HepG2 (cell line): ENCODE results near the gene LASP1. TPM values are rescaled to one million over a fixed set of nuclear protein-coding genes. Genes with fewer than 3 reads are reported as not detected.

Experiments used
- ATF2 ChIP-seq: sonication (generic); formaldehyde crosslinking; IDR thresholded peaks from 2 replicates; pipeline ENCODE4 v1.4.0; 2020; ENCODE audit warnings: missing genetic modification reagents
- CREM ChIP-seq, 2 experiments: sonication (generic) in 1 of 2; formaldehyde crosslinking in 1 of 2; IDR thresholded peaks; 2 replicates each; pipeline versions ENCODE4 v1.4.0 to v1.6.1; 2016 to 2020; ENCODE audit warnings: antibody characterized with exemption in 1 of 2, mild to moderate bottlenecking in 1 of 2, missing genetic modification reagents in 1 of 2
- GATA4 ChIP-seq: sonication (generic); IDR thresholded peaks from 2 replicates; pipeline ENCODE4 v1.6.1; 2016; ENCODE audit warnings: antibody characterized with exemption, low read depth, borderline replicate concordance
- HOXA3 ChIP-seq: sonication (generic); formaldehyde crosslinking; IDR thresholded peaks from 2 replicates; pipeline ENCODE4 v1.5.0; 2020; ENCODE audit warnings: missing genetic modification reagents
- KDM3A ChIP-seq: IDR thresholded peaks from 2 replicates; pipeline ENCODE4 v1.6.1; 2018; ENCODE audit warnings: low read depth, missing compliant biosample characterization
- KMT2B ChIP-seq: IDR thresholded peaks from 2 replicates; pipeline ENCODE4 v1.6.1; 2016; ENCODE audit warnings: missing genetic modification reagents, missing compliant biosample characterization
- MXI1 ChIP-seq: IDR thresholded peaks from 3 replicates; pipeline ENCODE4 v1.6.1; 2012; ENCODE audit warnings: low read depth, low read length, inconsistent platforms, borderline replicate concordance
- MYC ChIP-seq: sonication (generic); formaldehyde crosslinking; IDR thresholded peaks from 2 replicates; pipeline ENCODE4 v1.9.0; 2021; ENCODE audit warnings: missing genetic modification reagents, borderline replicate concordance
- PRDM4 ChIP-seq: sonication (generic); formaldehyde crosslinking; IDR thresholded peaks from 2 replicates; pipeline ENCODE4 v1.9.0; 2021; ENCODE audit warnings: missing genetic modification reagents, borderline replicate concordance
- SMYD3 ChIP-seq: sonication (generic); formaldehyde crosslinking; IDR thresholded peaks from 2 replicates; pipeline ENCODE4 v1.8.1; 2023; ENCODE audit warnings: mild to moderate bottlenecking, missing genetic modification reagents
- TBP ChIP-seq: sonication (generic); formaldehyde crosslinking; IDR thresholded peaks from 2 replicates; pipeline ENCODE4 v1.5.0; 2020; ENCODE audit warnings: missing genetic modification reagents
- WIZ ChIP-seq: sonication (generic); formaldehyde crosslinking; IDR thresholded peaks from 2 replicates; pipeline ENCODE4 v1.5.1; 2020; ENCODE audit warnings: mild to moderate bottlenecking, missing genetic modification reagents
- ZNF136 ChIP-seq: sonication (generic); formaldehyde crosslinking; IDR thresholded peaks from 2 replicates; pipeline ENCODE4 v1.8.1; 2022; ENCODE audit warnings: low read depth, mild to moderate bottlenecking, moderate library complexity, missing genetic modification reagents
- ZNF367 ChIP-seq: sonication (generic); formaldehyde crosslinking; IDR thresholded peaks from 2 replicates; pipeline ENCODE4 v1.4.0; 2020; ENCODE audit warnings: missing genetic modification reagents, borderline replicate concordance
- ZNF501 ChIP-seq: sonication (generic); formaldehyde crosslinking; IDR thresholded peaks from 2 replicates; pipeline ENCODE4 v1.5.1; 2020; ENCODE audit warnings: mild to moderate bottlenecking, moderate library complexity, missing genetic modification reagents
- ZNF839 ChIP-seq: sonication (generic); formaldehyde crosslinking; IDR thresholded peaks from 2 replicates; pipeline ENCODE4 v1.4.0; 2020; ENCODE audit warnings: missing genetic modification reagents, mild to moderate bottlenecking, borderline replicate concordance
- polyA plus RNA-seq, 8 experiments: library from polyadenylated mRNA; depleted of rRNA in 3 of 8; stranded (reverse) in 7 of 8; unstranded in 1 of 8; fragments of >200 nt; fragmentation: Illumina TruSeq in 4 of 8; extraction: Trizol in 4 of 8; gene quantifications; 2 replicates each; pipeline versions ENCODE4 v1.2.1 to v1.2.3, GENCODE V29; 2011 to 2016; ENCODE audit warnings: low read depth in 4 of 8, missing spikeins in 1 of 8, mixed read lengths in 1 of 8; ENCODE audit not compliant: insufficient read depth in 1 of 8
- total RNA-seq, 5 experiments: library from RNA; depleted of rRNA; stranded (reverse); fragments of >200 nt; fragmentation: Illumina TruSeq; extraction: Trizol; gene quantifications; 2 replicates each; pipeline ENCODE4 v1.2.3, GENCODE V29; 2016; ENCODE audit warnings: low read depth in 1 of 5
- TF ChIP-seq, protein P1 (sequence below): sonication (generic); formaldehyde crosslinking; IDR thresholded peaks from 2 replicates; pipeline ENCODE4 v1.4.0; 2020; ENCODE audit warnings: missing genetic modification reagents

The LASP1 gene
- total and polyA plus RNA-seq, 2 of the 13 experiments (the other 11 are each of a cell fraction or from before 2014, with no cell fraction given), result 70.1 to 97.0 TPM

GRCh38 chr17:38871247-38872015 is 1.6 kb downstream of the LASP1 start (continued):
- TF ChIP-seq, protein P1, sequence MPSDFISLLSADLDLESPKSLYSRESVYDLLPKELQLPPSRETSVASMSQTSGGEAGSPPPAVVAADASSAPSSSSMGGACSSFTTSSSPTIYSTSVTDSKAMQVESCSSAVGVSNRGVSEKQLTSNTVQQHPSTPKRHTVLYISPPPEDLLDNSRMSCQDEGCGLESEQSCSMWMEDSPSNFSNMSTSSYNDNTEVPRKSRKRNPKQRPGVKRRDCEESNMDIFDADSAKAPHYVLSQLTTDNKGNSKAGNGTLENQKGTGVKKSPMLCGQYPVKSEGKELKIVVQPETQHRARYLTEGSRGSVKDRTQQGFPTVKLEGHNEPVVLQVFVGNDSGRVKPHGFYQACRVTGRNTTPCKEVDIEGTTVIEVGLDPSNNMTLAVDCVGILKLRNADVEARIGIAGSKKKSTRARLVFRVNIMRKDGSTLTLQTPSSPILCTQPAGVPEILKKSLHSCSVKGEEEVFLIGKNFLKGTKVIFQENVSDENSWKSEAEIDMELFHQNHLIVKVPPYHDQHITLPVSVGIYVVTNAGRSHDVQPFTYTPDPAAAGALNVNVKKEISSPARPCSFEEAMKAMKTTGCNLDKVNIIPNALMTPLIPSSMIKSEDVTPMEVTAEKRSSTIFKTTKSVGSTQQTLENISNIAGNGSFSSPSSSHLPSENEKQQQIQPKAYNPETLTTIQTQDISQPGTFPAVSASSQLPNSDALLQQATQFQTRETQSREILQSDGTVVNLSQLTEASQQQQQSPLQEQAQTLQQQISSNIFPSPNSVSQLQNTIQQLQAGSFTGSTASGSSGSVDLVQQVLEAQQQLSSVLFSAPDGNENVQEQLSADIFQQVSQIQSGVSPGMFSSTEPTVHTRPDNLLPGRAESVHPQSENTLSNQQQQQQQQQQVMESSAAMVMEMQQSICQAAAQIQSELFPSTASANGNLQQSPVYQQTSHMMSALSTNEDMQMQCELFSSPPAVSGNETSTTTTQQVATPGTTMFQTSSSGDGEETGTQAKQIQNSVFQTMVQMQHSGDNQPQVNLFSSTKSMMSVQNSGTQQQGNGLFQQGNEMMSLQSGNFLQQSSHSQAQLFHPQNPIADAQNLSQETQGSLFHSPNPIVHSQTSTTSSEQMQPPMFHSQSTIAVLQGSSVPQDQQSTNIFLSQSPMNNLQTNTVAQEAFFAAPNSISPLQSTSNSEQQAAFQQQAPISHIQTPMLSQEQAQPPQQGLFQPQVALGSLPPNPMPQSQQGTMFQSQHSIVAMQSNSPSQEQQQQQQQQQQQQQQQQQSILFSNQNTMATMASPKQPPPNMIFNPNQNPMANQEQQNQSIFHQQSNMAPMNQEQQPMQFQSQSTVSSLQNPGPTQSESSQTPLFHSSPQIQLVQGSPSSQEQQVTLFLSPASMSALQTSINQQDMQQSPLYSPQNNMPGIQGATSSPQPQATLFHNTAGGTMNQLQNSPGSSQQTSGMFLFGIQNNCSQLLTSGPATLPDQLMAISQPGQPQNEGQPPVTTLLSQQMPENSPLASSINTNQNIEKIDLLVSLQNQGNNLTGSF (CRISPR knock-in tag), result no peak
- TF ChIP-seq ZNF501 (CRISPR knock-in tag) (peak; percentile 77; the same call in 1 of the 2 replicates), ZNF839 (no peak), PRDM4 (CRISPR knock-in tag) (no peak), HOXA3 (peak; percentile 80), CREM (IDR thresholded peaks at IDR 0.05) (peak; percentile 73), CREM (CRISPR knock-in tag; IDR thresholded peaks at IDR 0.05) (no peak), ZNF367 (CRISPR knock-in tag) (no peak), ATF2 (CRISPR knock-in tag) (peak; percentile 71; the same call in 1 of the 2 replicates), WIZ (CRISPR knock-in tag) (no peak), GATA4 (peak; percentile 58; the same call in 1 of the 2 replicates), MXI1 (peak; percentile 67; the same call in 1 of the 3 replicates), SMYD3 (0 out of 2 replicates have a peak, but pooled peaks have one; percentile 44), ZNF136 (CRISPR knock-in tag) (peak; percentile 32; the same call in 1 of the 2 replicates), KDM3A (CRISPR knock-in tag) (peak; percentile 93), KMT2B (CRISPR knock-in tag) (peak; percentile 52; the same call in 1 of the 2 replicates), MYC (CRISPR knock-in tag) (peak; percentile 70; the same call in 1 of the 2 replicates), TBP (CRISPR knock-in tag) (no peak)
